Activated CD8-positive, alpha-beta T cell treated with anti-CD3 and anti-CD28 coated beads for 36 hours (primary cell): ENCODE results near the gene SLC39A7. TPM values are rescaled to one million over a fixed set of nuclear protein-coding genes. Genes with fewer than 3 reads are reported as not detected.

Experiments
- ATAC-seq: fragments of 200-7000 bp; cut with Tn5 transposase; one replicate; pipeline ENCODE4 v1.10.0; 2021; ENCODE audit warnings: mild to moderate bottlenecking, moderate library complexity
- CTCF ChIA-PET: fragments of 350-600 bp; sonication (Branson Sonifier 250); formaldehyde crosslinking; loops from one replicate; lab custom pipeline; 2021; ENCODE audit warnings: antibody characterized with exemption; lab: Charles Lee
- POLR2A ChIA-PET: fragments of 350-600 bp; sonication (Branson Sonifier 250); formaldehyde crosslinking; loops from one replicate; lab custom pipeline; 2021; ENCODE audit warnings: antibody characterized with exemption; lab: Charles Lee
- DNase-seq: peaks from one replicate; pipeline ENCODE4 v3.0.0-alpha.2; 2020
- H3K27ac Mint-ChIP-seq: one replicate; pipeline ENCODE4 v1.8.0; 2021; ENCODE audit warnings: mild to moderate bottlenecking, mixed read lengths
- H3K27me3 Mint-ChIP-seq: one replicate; pipeline ENCODE4 v1.8.0; 2021; ENCODE audit warnings: mixed read lengths
- H3K36me3 Mint-ChIP-seq: one replicate; pipeline ENCODE4 v1.8.0; 2021; ENCODE audit warnings: low read depth, mixed read lengths
- H3K4me1 Mint-ChIP-seq: one replicate; pipeline ENCODE4 v1.8.0; 2021; ENCODE audit warnings: low read depth, mixed read lengths
- H3K4me3 Mint-ChIP-seq: one replicate; pipeline ENCODE4 v1.8.0; 2021; ENCODE audit warnings: mild to moderate bottlenecking, moderate library complexity, mixed read lengths
- H3K9me3 Mint-ChIP-seq: one replicate; pipeline ENCODE4 v1.8.0; 2021; ENCODE audit warnings: mixed read lengths
- intact Hi-C: fragments of 100-400 bp; cut with micrococcal nuclease; formaldehyde crosslinking; loops from one replicate; pipeline ENCODE4 v1.10.0; 2022
- total RNA-seq, 2 experiments: library from RNA; stranded (reverse); gene quantifications; one replicate each; pipeline ENCODE4 v1.2.3, GENCODE V29; 2021
- TF ChIP-seq, protein P1 (sequence below): fragments of 200-600 bp; IDR thresholded peaks from one replicate; pipeline ENCODE4 v1.8.0; 2022; ENCODE audit warnings: antibody characterized with exemption, mild to moderate bottlenecking

The SLC39A7 gene
- total RNA-seq, 2 experiments from 2014 or later: 43.1 to 43.3 TPM

GRCh38 chr6:33197431-33198048 is 3.1 kb upstream of the SLC39A7 start:
- peak; percentile 38 for DNase-seq
- peak overlapping the region; percentile 43 for H3K4me3 Mint-ChIP-seq
- H3K27me3 Mint-ChIP-seq: no peaks in the 10 kb centered on the region
- POLR2A ChIA-PET: interaction anchor here (0.9 to 2.0 kb wide), 6 partner anchors 10 to 218 kb away, joined by 3 to 11 read pairs (median 4); partner anchors contain the start of genes RING1, RPS18 and VPS52
- ATAC-seq: peak; percentile 42
- H3K27ac Mint-ChIP-seq: peak overlapping the region; percentile 31
- TF ChIP-seq, protein P1, sequence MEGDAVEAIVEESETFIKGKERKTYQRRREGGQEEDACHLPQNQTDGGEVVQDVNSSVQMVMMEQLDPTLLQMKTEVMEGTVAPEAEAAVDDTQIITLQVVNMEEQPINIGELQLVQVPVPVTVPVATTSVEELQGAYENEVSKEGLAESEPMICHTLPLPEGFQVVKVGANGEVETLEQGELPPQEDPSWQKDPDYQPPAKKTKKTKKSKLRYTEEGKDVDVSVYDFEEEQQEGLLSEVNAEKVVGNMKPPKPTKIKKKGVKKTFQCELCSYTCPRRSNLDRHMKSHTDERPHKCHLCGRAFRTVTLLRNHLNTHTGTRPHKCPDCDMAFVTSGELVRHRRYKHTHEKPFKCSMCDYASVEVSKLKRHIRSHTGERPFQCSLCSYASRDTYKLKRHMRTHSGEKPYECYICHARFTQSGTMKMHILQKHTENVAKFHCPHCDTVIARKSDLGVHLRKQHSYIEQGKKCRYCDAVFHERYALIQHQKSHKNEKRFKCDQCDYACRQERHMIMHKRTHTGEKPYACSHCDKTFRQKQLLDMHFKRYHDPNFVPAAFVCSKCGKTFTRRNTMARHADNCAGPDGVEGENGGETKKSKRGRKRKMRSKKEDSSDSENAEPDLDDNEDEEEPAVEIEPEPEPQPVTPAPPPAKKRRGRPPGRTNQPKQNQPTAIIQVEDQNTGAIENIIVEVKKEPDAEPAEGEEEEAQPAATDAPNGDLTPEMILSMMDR: peak; percentile 80
- H3K4me1 Mint-ChIP-seq: peaks cover 50% of the 10 kb centered on the region
- intact Hi-C loops: loop anchor here (5.0 kb wide), 1 partner anchor 35 kb away; no protein-coding TSS in a partner anchor
- CTCF ChIA-PET: interaction anchor here (0.6 to 6.1 kb wide), 27 partner anchors 8 to 369 kb away, joined by 3 to 51 read pairs (median 4); partner anchors contain the start of genes PFDN6, RING1 and WDR46
- no peaks in the 10 kb centered on the region for H3K9me3 Mint-ChIP-seq
- peaks cover 48% of the 10 kb centered on the region for H3K36me3 Mint-ChIP-seq

- intact Hi-C loops: loop anchor here (5.0 kb wide), 1 partner anchor 36 kb away; no protein-coding TSS in a partner anchor
- ChIA-PET CTCF (interaction anchor here (0.7 to 6.1 kb wide), 19 partner anchors 9 to 214 kb away, joined by 3 to 51 read pairs (median 4); partner anchors contain the start of genes B3GALT4 and RING1), POLR2A (interaction anchor here (0.5 to 2.0 kb wide), 7 partner anchors 10 to 220 kb away, joined by 3 to 11 read pairs (median 3); partner anchors contain the start of genes RING1, RPS18 and VPS52)
- Mint-ChIP-seq H3K36me3 (peaks cover 55% of the 10 kb centered on the region), H3K27ac (peak overlapping the region; percentile 58), H3K4me1 (peaks cover 54% of the 10 kb centered on the region), H3K27me3 (no peaks in the 10 kb centered on the region), H3K4me3 (peak overlapping the region; percentile 98), H3K9me3 (no peaks in the 10 kb centered on the region)
- TF ChIP-seq, protein P1: no peak
- ATAC-seq: no peak
- DNase-seq: no peak
Observed at GRCh38 chr6:33198159-33198852, 2.4 kb upstream of the SLC39A7 start.

GRCh38 chr6:33198853-33199436 is 1.7 kb upstream of the SLC39A7 start:
- intact Hi-C loops: loop anchor here (5.0 kb wide), 1 partner anchor 37 kb away; no protein-coding TSS in a partner anchor
- DNase-seq (no peak), ATAC-seq (no peak)
- TF ChIP-seq, protein P1: no peak
- ChIA-PET CTCF (interaction anchor here (1.1 to 6.1 kb wide), 4 partner anchors 47 to 78 kb away, joined by 4 to 51 read pairs (median 8); partner anchors contain the start of gene B3GALT4), POLR2A (interaction anchor here (1.0 to 1.1 kb wide), 3 partner anchors 10 to 73 kb away, joined by 4 read pairs; partner anchors contain the start of genes RING1, RPS18 and VPS52)
- H3K27ac Mint-ChIP-seq: peak overlapping the region; percentile 90
- no peaks in the 10 kb centered on the region for H3K27me3 Mint-ChIP-seq
- H3K4me3 Mint-ChIP-seq: peak overlapping the region; percentile 98
- H3K4me1 Mint-ChIP-seq: peaks cover 54% of the 10 kb centered on the region
- peaks cover 62% of the 10 kb centered on the region for H3K36me3 Mint-ChIP-seq
- H3K9me3 Mint-ChIP-seq: no peaks in the 10 kb centered on the region

- ATAC-seq: peak; percentile 32
- ChIA-PET CTCF (interaction anchor here (1.0 to 6.1 kb wide), 5 partner anchors 47 to 79 kb away, joined by 3 to 51 read pairs (median 6); partner anchors contain the start of gene B3GALT4), POLR2A (interaction anchor here (0.7 to 1.5 kb wide), 8 partner anchors 8 to 76 kb away, joined by 3 to 4 read pairs (median 3); partner anchors contain the start of genes RING1, RPS18 and VPS52)
- H3K27me3 Mint-ChIP-seq: no peaks in the 10 kb centered on the region
- no peaks in the 10 kb centered on the region for H3K9me3 Mint-ChIP-seq
- TF ChIP-seq, protein P1: no peak
- intact Hi-C loops: loop anchor here (5.0 kb wide), 1 partner anchor 37 kb away; no protein-coding TSS in a partner anchor
- peaks cover 60% of the 10 kb centered on the region for H3K36me3 Mint-ChIP-seq
- peak; percentile 83 for DNase-seq
- peaks cover 56% of the 10 kb centered on the region for H3K4me1 Mint-ChIP-seq
- H3K4me3 Mint-ChIP-seq: peak overlapping the region; percentile 98
- H3K27ac Mint-ChIP-seq: peak overlapping the region; percentile 90
Observed at GRCh38 chr6:33199687-33200218, 914 bp upstream of the SLC39A7 start.
